ENCODE data around the gene SRP14.
"Not testable (repeated sequence)": the region's sequence is repeated elsewhere in the genome, so short reads cannot be mapped to it uniquely, and the experiment has no call there.

Gene SRP14, protein sequence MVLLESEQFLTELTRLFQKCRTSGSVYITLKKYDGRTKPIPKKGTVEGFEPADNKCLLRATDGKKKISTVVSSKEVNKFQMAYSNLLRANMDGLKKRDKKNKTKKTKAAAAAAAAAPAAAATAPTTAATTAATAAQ

DNA sequence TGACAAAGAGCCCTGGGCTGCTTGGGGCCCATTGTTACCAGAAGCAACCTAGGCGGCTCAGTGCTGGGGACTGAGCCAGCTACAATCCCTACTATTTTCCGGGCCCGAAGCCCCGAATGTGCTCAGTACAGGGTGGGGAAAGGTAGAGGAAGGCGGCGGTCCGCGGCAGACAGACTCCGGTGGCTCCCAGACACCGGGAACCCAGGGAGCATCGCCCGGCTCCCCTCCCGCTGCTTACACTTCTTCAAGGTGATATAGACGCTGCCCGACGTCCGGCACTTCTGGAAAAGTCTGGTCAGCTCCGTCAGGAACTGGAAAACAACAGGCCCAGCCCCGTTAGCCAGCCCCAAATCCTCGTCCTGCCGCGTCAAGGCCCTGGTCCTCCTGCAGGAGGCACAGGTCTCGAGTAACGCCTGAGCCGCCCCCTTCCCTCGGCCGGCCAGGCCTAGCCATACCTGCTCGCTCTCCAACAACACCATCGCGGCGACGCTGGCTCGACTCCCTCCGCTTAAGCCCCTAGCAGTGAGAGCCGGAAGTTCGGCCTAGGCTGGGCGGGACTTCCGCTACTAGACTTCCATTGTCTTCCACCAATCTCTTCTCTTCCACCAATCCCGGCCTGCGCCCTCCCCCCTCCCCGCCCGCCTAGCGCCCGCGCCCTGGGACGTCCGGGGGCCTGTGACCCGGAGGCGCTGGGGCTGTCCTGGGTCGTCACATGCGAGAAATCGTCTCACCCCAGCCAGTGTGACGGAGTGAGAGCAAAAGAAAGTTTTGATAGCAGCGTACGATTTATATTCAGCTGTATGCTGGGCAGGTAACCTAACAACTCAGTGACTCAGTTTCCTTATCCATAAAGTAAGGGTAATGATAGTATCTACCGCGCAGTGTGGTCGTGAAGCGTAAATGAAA is at the start of gene SRP14:
Gene SRP14 (minus strand): TSS at position 544 of the 906 bp plus-strand sequence. CDS start 65 bp downstream, at position 479.
- peak; percentile 82 for DNase-seq

DNA sequence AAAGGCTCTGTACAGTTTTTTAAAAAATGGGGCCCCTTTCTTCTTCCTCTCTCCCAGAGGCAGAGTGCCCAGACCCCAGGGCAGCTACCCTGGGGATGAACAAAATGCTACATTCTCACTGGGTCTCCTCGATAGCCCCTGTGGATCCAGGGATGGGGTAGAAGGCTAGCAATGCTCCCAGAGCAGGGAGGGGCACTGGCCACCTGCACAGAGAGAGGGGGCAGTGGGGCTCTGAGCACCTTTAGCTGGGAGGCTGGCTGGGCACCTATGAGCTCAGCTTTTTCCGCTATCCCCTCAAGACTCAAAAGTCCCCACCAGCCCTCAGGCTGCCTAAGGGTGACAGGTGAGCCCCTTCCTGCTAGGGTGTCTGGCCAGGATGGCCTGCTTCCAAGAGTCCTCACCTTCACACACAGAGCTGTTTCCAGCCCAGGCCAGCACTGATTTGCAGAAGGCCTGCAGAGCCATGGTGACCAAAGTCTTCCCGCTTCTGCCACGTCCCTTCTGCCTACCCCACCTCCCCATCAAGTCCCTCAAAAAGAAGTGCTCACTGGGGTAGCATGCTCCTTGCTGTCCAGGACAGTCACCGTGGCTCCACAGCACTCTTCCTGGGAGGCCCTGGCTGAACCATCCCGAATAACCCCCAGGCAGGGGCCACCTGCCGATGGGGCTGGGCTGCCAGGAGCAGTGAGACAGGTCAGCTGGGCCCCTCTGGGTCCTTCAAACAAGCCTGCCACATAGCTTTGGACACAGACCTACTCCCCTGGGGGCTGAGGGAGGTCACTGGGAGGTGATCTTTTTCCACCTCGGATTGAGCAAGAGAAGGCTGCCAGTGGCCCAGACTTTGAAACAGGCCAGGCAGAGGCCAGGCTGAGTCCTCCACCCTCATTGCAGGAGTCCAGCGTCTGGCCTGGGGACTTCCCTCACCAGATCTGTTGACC is 49.3 kb upstream of the SRP14 start:
- DNase-seq: no peak

DNA sequence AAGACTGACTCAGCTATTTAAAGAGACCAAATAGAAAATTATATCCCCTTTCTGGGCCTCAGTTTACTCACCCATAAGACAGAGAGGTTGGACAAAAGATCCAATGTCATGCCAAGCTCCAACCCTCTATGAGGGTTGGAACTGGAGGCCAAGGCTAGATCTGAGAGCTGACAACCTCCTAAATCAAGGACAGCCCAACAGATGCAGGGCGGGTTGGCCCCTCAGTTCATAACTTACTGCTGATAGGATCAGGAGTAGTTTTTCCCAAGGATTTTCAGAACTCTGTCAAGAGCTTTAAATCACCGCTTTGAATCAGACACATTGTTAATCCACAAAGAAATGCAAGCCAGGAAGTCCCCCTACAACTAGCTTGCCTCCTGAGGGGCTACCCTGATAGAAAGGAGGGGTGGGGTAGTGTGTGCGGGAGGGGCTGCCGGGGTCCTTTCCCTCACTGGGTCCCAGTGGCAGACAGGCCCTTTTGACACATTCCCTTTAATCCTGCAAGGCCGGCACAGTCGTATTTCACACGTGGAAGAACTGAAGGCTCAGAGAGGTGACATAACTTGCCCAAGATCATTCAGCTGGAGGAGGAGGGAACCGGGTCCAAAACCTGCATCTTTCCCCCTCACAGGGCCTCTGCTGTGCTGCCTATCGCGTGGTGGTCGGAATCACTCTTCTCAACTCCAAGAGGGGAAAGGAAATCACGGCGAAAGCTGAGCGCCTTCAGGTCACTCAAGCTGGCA is 48.3 kb upstream of the SRP14 start:
- DNase-seq: no peak

DNA sequence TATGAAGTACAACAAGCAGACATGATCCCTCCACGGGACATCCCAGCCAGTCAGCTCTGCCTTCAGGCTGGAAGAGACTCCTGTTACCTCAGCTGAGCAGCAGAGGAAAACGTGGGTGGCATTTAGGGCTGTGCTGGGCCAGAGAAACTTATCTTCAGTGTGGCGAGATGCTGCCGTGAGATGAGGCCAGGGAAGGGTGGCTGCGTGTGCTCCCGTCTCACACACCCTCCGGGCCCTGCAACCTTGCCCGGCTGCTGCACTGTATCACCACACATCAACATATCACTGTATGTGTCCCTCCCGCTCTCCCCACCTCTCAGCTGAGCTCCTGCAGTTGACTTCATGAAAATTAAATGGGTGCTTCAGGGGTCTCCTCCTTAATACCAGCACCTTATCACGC is 46.3 kb upstream of the SRP14 start:
- DNase-seq: no peak

DNA sequence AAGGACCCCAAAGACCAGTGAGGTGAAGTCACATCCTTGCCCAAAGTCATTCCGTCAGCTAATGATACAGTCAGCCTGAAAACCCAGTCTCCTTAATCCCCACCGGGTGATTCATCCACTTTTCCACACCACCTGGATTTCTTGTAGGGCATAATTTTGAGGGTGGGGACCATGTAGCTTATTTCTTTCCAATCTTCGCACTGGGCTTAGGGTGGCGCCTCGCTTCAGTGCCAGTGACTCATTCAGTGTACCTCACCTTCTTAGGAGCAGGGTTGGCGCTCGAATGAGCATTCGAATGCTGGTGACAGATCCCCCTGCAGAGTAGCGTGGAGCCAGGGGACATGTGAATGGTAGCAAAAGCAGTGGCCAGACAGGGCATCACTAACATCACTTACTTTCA is 45.7 kb upstream of the SRP14 start:
- no peak for DNase-seq

DNA sequence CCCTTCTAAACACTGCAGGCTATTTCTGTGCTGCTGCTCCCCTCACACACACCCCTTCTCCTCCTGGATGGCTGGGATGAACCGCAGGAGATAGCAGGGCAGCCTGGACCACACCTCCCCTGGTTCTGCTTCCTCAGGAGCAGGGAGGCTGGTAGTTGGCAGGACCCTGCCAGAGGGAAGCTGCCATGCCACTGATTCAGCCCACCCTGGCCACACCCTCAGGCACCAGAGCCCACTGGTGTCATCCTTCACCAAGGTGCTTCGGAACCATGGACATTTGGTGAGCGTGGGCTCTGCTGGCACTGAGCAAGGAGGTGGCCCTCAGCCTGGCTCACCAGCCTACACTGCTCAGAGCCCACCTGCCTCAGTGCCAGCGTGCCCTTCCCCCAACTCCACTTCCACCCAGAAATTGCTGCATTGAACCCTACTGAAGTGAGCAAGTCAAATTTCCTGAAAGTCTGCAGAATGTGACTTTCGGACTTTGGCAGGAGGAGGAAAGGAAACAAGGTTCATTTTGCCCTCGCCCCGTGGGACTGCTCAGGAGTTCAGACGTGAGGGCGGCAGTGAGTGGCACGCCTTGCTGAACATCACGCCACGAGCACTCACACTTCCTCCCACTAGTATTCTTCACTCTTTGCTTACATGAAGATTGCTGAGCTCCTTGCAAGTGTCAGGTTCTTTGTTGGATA is 43.4 kb upstream of the SRP14 start:
- no peak for DNase-seq

DNA sequence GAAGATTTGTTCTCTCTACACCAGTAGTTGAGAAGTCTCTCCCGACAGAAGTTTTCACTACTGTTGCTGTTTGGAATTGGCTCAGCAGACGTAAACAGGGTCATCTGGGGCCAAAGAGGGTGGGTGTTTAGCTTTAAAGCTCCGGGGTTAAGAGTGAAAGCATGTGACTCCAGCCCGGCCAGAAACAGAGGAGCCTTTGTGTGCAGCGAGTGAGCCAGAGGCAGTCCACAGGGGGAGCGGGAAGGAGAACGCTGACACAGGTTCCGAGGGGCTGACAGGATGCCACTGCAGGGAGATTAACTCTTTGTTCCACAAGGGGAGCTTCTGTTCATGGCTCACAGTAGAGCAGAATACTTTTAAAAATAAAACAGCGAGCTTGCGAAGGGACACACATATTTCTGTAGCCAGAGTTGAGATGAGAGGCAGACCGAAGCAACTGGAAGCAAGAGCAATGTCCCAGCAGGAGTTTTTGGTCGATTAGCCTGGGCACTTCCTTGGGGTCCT is 42.8 kb upstream of the SRP14 start:
- DNase-seq: no peak

DNA sequence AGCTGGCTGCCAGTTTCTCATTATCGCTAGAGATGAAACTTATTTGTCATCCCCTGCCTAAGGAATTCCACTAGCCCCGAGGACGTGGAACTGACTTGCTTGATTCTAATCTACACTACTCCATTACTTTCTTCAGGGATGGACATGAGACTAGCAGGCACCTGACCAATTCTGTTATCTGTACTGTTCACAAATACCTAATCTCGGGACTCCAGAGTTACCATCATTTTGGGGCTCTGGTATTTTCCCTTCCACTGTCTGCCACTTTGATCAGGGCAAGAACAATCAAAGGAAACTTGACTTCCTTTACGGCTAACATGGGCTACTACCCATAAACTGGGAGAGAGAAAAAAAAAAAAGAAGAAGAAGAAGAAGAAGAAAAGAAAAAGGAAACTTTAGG is 41.9 kb upstream of the SRP14 start:
- DNase-seq: no peak

DNA sequence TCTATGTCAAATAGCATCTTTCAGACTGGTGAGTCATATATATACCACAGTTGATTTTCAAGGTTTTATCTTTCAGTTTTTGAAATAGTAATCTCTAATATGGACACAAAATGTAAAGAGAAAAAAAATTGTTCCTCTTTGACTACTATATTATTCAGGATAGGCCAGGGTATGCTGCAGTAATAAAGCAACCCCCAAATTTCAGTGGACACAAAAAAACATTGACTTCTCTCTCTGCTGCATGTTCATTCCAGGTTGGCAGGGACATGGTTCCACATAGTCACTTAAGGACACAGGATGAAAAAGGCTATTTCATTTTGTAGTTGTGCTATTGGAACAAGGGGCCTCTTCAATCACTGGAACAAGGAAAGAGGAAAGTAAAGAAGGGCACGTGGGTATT is 41.1 kb upstream of the SRP14 start:
- DNase-seq: no peak

DNA sequence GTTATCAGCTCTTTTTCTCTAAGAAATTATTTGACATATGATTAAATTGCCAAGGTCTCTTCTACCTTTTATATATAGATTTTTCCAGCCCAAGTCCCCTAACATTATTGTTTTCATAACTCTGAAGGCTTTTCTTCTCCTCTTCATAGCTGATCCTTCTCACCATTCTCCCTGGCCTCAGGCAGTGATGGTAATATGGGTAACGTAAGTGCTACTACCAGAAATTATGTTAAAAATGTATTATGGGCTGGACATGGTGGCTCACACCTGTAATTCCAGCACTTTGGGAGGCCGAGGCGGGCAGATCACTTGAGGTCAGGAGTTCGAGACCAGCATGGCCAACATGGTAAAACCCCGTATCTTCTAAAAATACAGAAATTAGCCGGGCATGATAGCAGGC is 40.5 kb upstream of the SRP14 start:
- DNase-seq: no peak

DNA sequence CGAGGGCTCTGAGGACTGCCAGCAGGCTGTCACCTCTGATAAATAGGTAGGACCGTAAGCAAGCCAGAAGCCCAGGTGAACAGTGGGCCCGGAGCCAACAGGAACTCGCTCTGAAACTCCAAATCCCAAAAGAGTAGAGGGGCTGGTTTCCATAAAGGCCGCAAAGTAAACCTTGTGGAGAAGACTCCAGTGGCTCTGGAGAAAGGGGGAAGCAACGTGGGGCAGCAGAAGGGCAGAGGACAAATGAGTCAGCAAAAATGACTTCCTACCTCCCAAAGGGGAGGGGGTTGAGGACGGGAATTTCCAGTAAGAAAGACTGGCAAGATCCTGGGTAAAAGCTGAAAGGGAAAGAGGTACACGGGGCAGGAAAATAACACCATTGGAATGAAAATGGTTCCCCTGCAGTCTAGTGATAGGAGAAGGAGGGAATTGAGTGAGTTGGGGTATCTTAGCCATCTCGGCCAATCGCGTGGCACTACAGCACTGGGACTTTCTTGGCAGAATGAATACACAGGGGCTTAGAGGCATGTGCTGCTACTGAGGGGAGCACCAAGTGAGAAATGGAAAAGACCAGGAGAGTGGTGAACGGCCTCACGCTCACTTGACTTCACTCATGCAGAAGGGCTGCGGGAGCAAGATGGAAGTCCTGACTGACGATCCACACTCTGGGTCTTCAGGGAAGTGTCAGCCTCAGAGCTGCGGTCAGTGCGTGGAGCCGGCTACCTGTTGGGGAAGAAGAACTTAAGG is 36.5 kb upstream of the SRP14 start:
- DNase-seq: no peak

DNA sequence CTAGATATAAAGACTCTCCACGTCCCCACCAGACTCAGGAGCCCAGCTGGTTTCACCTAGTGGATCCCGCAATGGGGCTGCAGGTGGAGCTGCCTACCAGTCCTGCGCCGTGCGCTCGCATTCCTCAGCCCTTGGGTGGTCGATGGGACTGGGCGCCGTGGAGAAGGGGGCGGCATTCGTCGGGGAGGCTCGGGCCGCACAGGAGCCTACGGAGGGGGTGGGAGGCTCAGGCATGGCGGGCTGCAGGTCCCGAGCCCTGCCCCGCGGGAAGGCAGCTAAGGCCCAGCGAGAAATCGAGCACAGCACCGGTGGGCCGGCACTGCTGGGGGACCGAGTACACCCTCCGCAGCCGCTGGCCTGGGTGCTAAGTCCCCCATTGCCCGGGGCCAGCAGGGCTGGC is 35.7 kb upstream of the SRP14 start:
- DNase-seq: not testable (repeated sequence)

DNA sequence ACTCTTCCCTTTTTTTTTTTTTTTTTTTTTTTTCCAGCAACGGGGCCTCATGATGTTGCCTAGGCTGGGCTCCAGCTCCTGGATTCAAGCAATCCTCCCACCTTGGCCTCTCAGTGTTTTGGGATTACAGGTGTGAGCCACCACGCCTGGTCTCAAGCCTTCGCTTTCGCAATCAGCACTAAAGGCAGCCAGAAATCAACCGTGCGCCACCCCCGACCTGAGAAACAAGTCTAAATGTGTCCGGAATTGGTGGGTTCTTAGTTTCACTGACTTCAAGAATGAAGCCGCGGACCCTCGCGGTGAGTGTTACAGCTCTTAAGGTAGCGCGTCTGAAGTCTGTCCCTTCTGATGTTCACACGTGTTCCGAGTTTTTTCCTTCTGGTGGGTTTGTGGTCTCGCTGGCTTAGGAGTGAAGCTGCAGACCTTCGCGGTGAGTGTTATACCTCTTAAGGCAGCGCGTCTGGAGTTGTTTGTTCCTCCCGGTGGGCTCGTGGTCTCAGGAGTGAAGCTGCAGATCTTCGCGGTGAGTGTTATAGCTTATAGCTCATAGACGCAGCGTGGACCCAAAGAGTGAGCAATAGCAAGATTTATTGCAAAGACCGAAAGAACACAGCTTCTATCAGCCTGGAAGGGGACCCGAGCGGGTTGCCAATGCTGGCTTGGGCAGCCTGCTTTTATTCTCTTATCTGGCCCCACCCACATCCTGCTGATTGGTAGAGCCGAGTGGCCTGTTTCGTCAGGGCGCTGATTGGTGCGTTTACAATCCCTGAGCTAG is 34.9 kb upstream of the SRP14 start:
- DNase-seq: not testable (repeated sequence)

DNA sequence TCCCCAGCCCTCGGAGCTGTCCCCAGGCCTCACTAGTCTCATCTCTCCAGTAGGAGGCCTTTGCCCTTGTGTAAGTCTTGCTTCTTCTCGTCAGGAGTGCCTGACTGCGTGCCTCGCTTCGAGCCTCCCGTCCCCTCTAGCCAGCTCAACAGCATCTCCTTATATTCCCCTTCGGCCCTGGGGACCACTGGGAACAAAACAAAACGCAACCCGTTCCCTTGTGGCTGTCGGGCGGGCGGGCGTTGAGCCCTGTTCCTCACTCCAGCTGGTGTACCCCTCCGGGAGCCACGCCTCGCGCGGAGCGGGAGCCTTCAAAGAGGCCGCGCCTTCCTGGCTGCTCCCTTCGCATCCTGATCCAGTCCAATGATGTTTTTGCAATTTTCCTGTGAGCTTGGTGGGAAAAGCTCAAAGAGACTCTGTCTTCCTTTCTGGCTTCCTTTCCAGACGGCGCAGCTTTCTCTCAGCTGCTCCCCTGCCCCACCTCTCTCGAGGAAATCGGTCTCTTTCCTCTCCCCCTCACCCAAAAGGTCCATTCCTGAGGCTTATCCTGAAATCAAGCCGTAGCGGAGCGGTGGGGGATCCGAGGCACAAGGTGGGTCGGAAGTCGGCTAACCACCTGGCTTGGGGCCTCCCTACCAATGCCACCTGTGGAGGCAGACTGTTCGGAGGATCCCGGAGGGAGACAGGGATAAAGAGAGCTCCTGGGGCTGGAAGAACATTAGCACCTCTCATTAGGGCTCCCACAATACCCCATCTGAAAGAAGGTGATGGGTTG is 33.4 kb upstream of the SRP14 start:
- DNase-seq: no peak

DNA sequence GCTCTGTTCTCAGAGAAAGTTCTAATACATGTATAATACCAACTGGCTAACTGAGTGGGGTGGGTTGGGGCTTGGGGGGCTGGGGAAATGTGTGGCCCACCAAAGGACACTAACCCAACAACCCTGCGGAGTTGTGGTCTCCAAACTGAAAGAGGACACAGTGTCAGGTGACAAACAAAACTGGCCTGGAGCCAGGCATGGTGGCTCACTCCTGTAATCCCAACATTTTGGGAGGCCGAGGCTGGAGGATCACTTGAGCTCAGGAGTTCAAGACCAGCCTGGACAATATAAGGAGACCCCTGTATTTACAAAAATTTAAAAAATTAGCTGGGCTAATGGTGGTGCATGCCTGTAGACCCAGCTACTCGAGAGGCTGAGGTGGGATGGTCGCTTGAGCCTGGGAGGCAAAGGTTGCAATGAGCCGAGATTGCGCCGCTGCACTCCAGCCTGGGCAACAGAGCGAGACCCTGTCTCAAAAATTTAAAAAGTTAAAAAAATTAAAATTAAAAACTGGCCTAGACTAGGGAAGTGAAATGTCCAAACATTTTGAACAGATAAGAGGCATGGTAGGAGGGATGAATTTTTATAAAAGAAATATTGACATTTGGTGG is 31.7 kb upstream of the SRP14 start:
- no peak for DNase-seq

DNA sequence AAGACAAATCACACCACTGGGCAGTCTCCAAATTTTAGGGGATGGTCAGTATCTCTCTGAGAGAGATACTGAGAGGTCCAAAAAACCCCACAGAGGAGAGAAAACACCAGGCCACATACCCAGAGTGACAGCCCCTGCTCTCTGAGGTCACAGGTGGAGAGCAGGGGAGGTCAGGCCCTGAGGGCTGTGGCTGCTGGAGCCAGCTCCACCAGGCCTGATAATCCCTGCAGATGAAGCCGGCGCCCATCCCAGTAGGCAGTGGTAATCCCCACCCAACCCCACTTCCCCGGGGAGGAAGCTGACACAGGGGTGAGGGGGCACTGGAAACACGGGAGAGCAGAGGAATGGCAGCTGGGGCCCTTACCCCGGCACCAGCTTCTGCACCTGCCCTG is 31.2 kb upstream of the SRP14 start:
- DNase-seq: no peak

DNA sequence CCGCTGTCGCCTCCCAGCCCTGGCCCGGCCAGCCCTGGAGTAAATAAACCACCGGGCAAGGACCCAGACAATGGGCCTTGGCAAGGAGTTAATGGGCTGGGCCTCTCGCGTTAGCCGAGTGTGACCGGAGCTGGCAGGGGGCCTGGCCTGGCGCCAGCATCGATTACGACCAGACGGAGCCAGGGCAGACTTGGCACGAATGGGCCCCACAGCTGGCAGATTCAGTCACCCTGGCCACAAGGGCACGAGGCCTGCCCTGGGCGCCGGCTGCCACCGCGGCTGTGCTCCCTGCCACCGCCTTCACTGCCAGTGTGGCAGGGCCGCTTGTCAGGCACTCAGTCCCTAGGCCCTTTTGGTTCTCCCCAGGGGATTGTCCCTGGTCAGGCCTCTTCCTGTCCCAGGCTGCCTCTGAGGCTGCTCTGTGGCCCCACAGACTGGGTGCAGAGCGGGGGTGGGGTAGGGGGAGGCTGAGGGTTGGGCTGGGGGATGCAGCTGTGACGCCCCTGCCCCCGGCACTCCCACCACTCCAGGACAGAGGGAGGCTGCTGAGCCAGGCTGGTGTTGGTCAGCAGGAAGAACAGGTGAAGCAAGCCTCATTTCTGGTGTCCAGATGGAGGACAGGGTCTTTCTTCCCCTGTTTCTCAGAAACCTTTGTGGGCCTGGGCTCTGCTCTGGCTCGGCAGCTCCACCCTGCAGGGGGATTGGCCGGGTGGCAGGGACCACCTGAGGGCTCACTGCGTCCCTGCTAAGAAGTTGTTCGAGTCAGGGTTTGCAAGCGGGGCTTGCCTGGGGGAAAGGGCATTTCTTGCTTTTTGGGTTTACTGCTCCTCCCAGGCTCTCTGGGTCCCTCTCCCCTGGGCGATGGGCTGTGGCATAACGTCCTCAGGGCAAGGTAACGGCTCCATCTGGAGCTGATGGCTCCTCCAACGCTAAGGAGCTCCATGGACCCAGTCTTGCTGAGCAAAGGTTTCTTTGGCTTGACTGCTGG is 30.5 kb upstream of the SRP14 start:
- DNase-seq: peak; percentile 75
